ENCODE results near the gene RUNDC1.

Gene RUNDC1

GRCh38 chr17:42985225-42985624 is 4.9 kb downstream of the RUNDC1 start:
- Histone ChIP-seq H3K4ac (ENCODE audit: low read depth in 1 of 2, low read length in 2 of 2) (no peak overlapping the region), H3K23ac (ENCODE audit: low read length in 2 of 2) (no peak overlapping the region), H3K18ac (ENCODE audit: low read depth in 1 of 2, low read length in 2 of 2) (no peak overlapping the region), H2AK5ac (ENCODE audit: low read length, severe bottlenecking) (no peak overlapping the region), H3K9me3 (ENCODE audit: control insufficient read depth, low read length) (no peaks in the 10 kb centered on the region), H2BK120ac (ENCODE audit: low read depth, low read length) (no peak overlapping the region), H3K27me3 (ENCODE audit: control insufficient read depth in 1 of 2, insufficient read depth in 1 of 2, low read length in 2 of 2) (no peaks in the 10 kb centered on the region), H3K14ac (ENCODE audit: low read length in 2 of 2) (no peak overlapping the region), H3K4me3 (ENCODE audit: insufficient read depth in 1 of 2, low read depth in 1 of 2, low read length in 2 of 2) (no peak overlapping the region), H2AFZ (ENCODE audit: low read depth, low read length) (no peak overlapping the region), H3K36me3 (ENCODE audit: control insufficient read depth in 1 of 2, insufficient read depth in 2 of 2, low read depth in 1 of 2, low read length in 2 of 2) (peaks cover 26 to 35% of the 10 kb centered on the region in 2 experiments), H3K4me1 (ENCODE audit: control insufficient read depth, insufficient read depth, low read depth, low read length) (peaks cover 4% of the 10 kb centered on the region), H3K79me1 (replicated peaks; ENCODE audit: low read length, poor library complexity, severe bottlenecking) (peaks cover 14% of the 10 kb centered on the region), H4K8ac (ENCODE audit: low read length) (no peak overlapping the region), H2BK12ac (ENCODE audit: low read length in 2 of 2) (no peak overlapping the region), H3K4me2 (ENCODE audit: low read length, poor library complexity, severe bottlenecking) (no peak overlapping the region), H3K27ac (ENCODE audit: low read length, poor library complexity, severe bottlenecking) (no peak overlapping the region), H2BK5ac (ENCODE audit: low read depth, low read length, poor library complexity, severe bottlenecking) (no peak overlapping the region), H3K9ac (ENCODE audit: low read length) (no peak overlapping the region), H2BK15ac (ENCODE audit: low read depth, poor library complexity, severe bottlenecking) (no peak overlapping the region), H4K91ac (ENCODE audit: low read length) (no peak overlapping the region)
- WGBS, result no CpG with 5 or more reads among the region's 1 CpG
- no peak for DNase-seq

DNA sequence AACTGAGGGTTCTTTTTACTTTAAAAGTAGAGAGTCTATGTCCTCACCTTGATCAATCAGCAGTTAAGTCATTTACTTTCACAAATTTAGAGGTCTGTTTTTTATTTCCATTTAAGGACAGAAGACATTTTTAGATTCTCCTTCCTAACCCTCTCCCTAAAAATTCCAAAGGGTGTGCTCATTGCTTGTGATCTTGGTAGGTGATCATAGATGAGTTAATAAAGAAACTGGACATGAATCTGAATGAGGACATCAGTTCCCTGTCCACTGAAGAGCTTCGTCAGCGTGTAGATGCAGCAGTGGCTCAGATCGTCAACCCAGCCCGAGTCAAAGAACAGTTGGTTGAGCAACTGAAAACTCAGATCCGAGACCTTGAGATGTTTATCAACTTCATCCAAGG is 8.8 kb downstream of the RUNDC1 start:
- H3K14ac ChIP-seq (ENCODE audit: low read length in 2 of 2), result no peak overlapping the region
- no peak overlapping the region for H4K91ac ChIP-seq (ENCODE audit: low read length)
- H3K4me1 ChIP-seq (ENCODE audit: control insufficient read depth, insufficient read depth, low read depth, low read length), result peaks cover 2% of the 10 kb centered on the region
- no peak overlapping the region for H2AFZ ChIP-seq (ENCODE audit: low read depth, low read length)
- H3K27me3 ChIP-seq (ENCODE audit: control insufficient read depth in 1 of 2, insufficient read depth in 1 of 2, low read length in 2 of 2), result no peaks in the 10 kb centered on the region
- H4K8ac ChIP-seq (ENCODE audit: low read length), result no peak overlapping the region
- no peak overlapping the region for H2BK120ac ChIP-seq (ENCODE audit: low read depth, low read length)
- no peak overlapping the region for H2BK12ac ChIP-seq (ENCODE audit: low read length in 2 of 2)
- no peaks in the 10 kb centered on the region for H3K9me3 ChIP-seq (ENCODE audit: control insufficient read depth, low read length)
- peak overlapping the region in 1 of 2 experiments; percentile 21 for H3K4me3 ChIP-seq (ENCODE audit: insufficient read depth in 1 of 2, low read depth in 1 of 2, low read length in 2 of 2)
- no peak overlapping the region for H3K27ac ChIP-seq (ENCODE audit: low read length, poor library complexity, severe bottlenecking)
- peaks cover 52 to 66% of the 10 kb centered on the region in 2 experiments for H3K36me3 ChIP-seq (ENCODE audit: control insufficient read depth in 1 of 2, insufficient read depth in 2 of 2, low read depth in 1 of 2, low read length in 2 of 2)
- no peak overlapping the region for H3K4me2 ChIP-seq (ENCODE audit: low read length, poor library complexity, severe bottlenecking)
- peak overlapping the region; percentile 44 for H3K9ac ChIP-seq (ENCODE audit: low read length)
- H3K79me1 ChIP-seq (replicated peaks; ENCODE audit: low read length, poor library complexity, severe bottlenecking), result peaks cover 18% of the 10 kb centered on the region
- DNase-seq, result no peak
- H3K4ac ChIP-seq (ENCODE audit: low read depth in 1 of 2, low read length in 2 of 2), result no peak overlapping the region
- H3K18ac ChIP-seq (ENCODE audit: low read depth in 1 of 2, low read length in 2 of 2), result no peak overlapping the region
- no peak overlapping the region for H2BK15ac ChIP-seq (ENCODE audit: low read depth, poor library complexity, severe bottlenecking)
- no peak overlapping the region for H2BK5ac ChIP-seq (ENCODE audit: low read depth, low read length, poor library complexity, severe bottlenecking)
- no peak overlapping the region for H2AK5ac ChIP-seq (ENCODE audit: low read length, severe bottlenecking)
- WGBS, result 89% methylated on average over 4 of the region's 5 CpGs
- H3K23ac ChIP-seq (ENCODE audit: low read length in 2 of 2), result no peak overlapping the region

DNA sequence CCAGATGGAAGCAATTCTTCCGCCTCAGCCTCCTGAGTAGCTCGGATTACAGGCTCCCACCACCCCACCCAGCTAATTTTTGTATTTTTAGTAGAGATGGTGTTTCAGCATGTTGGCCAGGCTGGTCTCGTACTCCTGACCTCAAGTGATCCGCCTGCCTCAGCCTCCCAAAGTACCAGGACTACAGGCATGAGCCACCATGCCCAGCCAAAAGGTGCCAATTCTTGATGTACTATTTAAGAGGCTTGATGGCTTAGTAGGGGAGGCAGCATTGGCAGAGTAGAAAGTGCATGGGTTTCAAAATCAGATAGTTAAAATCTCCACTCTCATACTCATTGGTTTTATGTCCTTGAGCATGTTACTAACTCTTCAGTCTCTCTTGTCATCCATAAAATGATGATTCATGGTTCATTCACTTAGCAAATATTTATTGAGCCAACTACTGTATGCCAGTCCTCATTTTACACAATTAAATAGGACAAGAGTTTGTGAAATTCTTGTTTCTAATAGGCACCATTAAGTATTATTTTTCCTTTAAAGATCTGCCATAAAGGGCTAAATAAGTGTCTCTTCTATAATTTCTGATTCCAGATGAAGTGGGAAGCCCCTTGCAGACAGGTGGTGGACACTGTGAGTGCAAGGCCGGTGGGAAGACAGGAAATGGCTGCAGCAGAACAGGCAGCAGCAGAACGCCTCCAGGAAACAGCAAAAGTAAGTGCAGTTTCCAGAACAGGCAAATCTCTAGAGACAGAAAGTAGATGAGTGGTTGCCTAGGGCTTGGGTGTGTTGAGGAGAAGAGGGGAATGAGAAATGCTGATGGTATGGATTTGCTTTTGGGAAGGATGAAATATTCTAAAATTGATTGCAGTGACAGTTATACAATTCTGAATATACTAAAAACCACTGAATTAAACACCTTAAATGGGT is 9.6 kb downstream of the RUNDC1 start:
- H2AFZ ChIP-seq (ENCODE audit: low read depth, low read length), result no peak overlapping the region
- no peak overlapping the region for H3K4me2 ChIP-seq (ENCODE audit: low read length, poor library complexity, severe bottlenecking)
- H3K9ac ChIP-seq (ENCODE audit: low read length), result peak overlapping the region; percentile 44
- H2BK15ac ChIP-seq (ENCODE audit: low read depth, poor library complexity, severe bottlenecking), result no peak overlapping the region
- H3K4me1 ChIP-seq (ENCODE audit: control insufficient read depth, insufficient read depth, low read depth, low read length), result peaks cover 2% of the 10 kb centered on the region
- H3K27me3 ChIP-seq (ENCODE audit: control insufficient read depth in 1 of 2, insufficient read depth in 1 of 2, low read length in 2 of 2), result no peaks in the 10 kb centered on the region
- no peak overlapping the region for H2AK5ac ChIP-seq (ENCODE audit: low read length, severe bottlenecking)
- no peaks in the 10 kb centered on the region for H3K9me3 ChIP-seq (ENCODE audit: control insufficient read depth, low read length)
- H2BK12ac ChIP-seq (ENCODE audit: low read length in 2 of 2), result no peak overlapping the region
- H3K18ac ChIP-seq (ENCODE audit: low read depth in 1 of 2, low read length in 2 of 2), result no peak overlapping the region
- H3K27ac ChIP-seq (ENCODE audit: low read length, poor library complexity, severe bottlenecking), result peak overlapping the region; percentile 51
- H3K4ac ChIP-seq (ENCODE audit: low read depth in 1 of 2, low read length in 2 of 2), result no peak overlapping the region
- H3K14ac ChIP-seq (ENCODE audit: low read length in 2 of 2), result no peak overlapping the region
- 73% methylated on average over 4 of the region's 6 CpGs for WGBS
- peak overlapping the region in 1 of 2 experiments; percentile 21 for H3K4me3 ChIP-seq (ENCODE audit: insufficient read depth in 1 of 2, low read depth in 1 of 2, low read length in 2 of 2)
- H3K23ac ChIP-seq (ENCODE audit: low read length in 2 of 2), result no peak overlapping the region
- DNase-seq, result no peak
- no peak overlapping the region for H2BK120ac ChIP-seq (ENCODE audit: low read depth, low read length)
- peaks cover 18% of the 10 kb centered on the region for H3K79me1 ChIP-seq (replicated peaks; ENCODE audit: low read length, poor library complexity, severe bottlenecking)
- H2BK5ac ChIP-seq (ENCODE audit: low read depth, low read length, poor library complexity, severe bottlenecking), result no peak overlapping the region
- no peak overlapping the region for H4K8ac ChIP-seq (ENCODE audit: low read length)
- H3K36me3 ChIP-seq (ENCODE audit: control insufficient read depth in 1 of 2, insufficient read depth in 2 of 2, low read depth in 1 of 2, low read length in 2 of 2), result peaks cover 49 to 73% of the 10 kb centered on the region in 2 experiments
- no peak overlapping the region for H4K91ac ChIP-seq (ENCODE audit: low read length)

GRCh38 chr17:42991471-42991870 is 11.1 kb downstream of the RUNDC1 start:
- Histone ChIP-seq H3K4me1 (ENCODE audit: control insufficient read depth, insufficient read depth, low read depth, low read length) (peaks cover 2% of the 10 kb centered on the region), H2BK5ac (ENCODE audit: low read depth, low read length, poor library complexity, severe bottlenecking) (no peak overlapping the region), H3K27me3 (ENCODE audit: control insufficient read depth in 1 of 2, insufficient read depth in 1 of 2, low read length in 2 of 2) (no peaks in the 10 kb centered on the region), H2AK5ac (ENCODE audit: low read length, severe bottlenecking) (no peak overlapping the region), H3K9ac (ENCODE audit: low read length) (no peak overlapping the region), H3K14ac (ENCODE audit: low read length in 2 of 2) (no peak overlapping the region), H2BK15ac (ENCODE audit: low read depth, poor library complexity, severe bottlenecking) (no peak overlapping the region), H4K91ac (ENCODE audit: low read length) (no peak overlapping the region), H2BK12ac (ENCODE audit: low read length in 2 of 2) (no peak overlapping the region), H4K8ac (ENCODE audit: low read length) (no peak overlapping the region), H2BK120ac (ENCODE audit: low read depth, low read length) (no peak overlapping the region), H3K36me3 (ENCODE audit: control insufficient read depth in 1 of 2, insufficient read depth in 2 of 2, low read depth in 1 of 2, low read length in 2 of 2) (peaks cover 46 to 74% of the 10 kb centered on the region in 2 experiments), H3K18ac (ENCODE audit: low read depth in 1 of 2, low read length in 2 of 2) (no peak overlapping the region), H3K27ac (ENCODE audit: low read length, poor library complexity, severe bottlenecking) (no peak overlapping the region), H3K79me1 (replicated peaks; ENCODE audit: low read length, poor library complexity, severe bottlenecking) (peaks cover 14% of the 10 kb centered on the region), H3K9me3 (ENCODE audit: control insufficient read depth, low read length) (no peaks in the 10 kb centered on the region), H3K23ac (ENCODE audit: low read length in 2 of 2) (no peak overlapping the region), H3K4me2 (ENCODE audit: low read length, poor library complexity, severe bottlenecking) (no peak overlapping the region), H2AFZ (ENCODE audit: low read depth, low read length) (no peak overlapping the region), H3K4ac (ENCODE audit: low read depth in 1 of 2, low read length in 2 of 2) (no peak overlapping the region), H3K4me3 (ENCODE audit: insufficient read depth in 1 of 2, low read depth in 1 of 2, low read length in 2 of 2) (no peak overlapping the region)
- DNase-seq, result no peak
- 99% methylated on average over 6 of the region's 6 CpGs for WGBS

All from mesenchymal stem cell (in vitro differentiated cells and primary cell).